ENCODE measurements around the gene CTSZ. TPM values are rescaled to one million over a fixed set of nuclear protein-coding genes. Genes with fewer than 3 reads are reported as not detected.
A peak's percentile ranks its signal among the peaks of the same experiment; 100 is the strongest.

The CTSZ gene
- total RNA-seq, 4 donors from 2014 or later, result 25.2 to 58.7 (median 51.9) TPM

GRCh38 chr20:59006167-59006863 is 739 bp downstream of the CTSZ start:
- Histone ChIP-seq H3K27me3 (no peaks in the 10 kb centered on the region), H3K27ac (peak overlapping the region; percentile 68 to 82 (median 78)), H3K4me1 (peaks cover 16 to 27% of the 10 kb centered on the region in 2 donors), H3K9me3 (no peaks in the 10 kb centered on the region), H3K4me3 (peak overlapping the region; percentile 65 to 78 (median 76)), H3K36me3 (peaks cover 0 to 11% of the 10 kb centered on the region in 2 donors)
- TF ChIP-seq POLR2A (IDR thresholded peaks at IDR 0.05), result no peak
- no peak for DNase-seq
- peak; percentile 7 to 12 for ATAC-seq
- in situ Hi-C loops (cut with MboI; ENCODE audit: low sequenced_read_pairs in 4 of 4) (no loop called here), intact Hi-C loops (cut with DNase I; ENCODE audit: low total_unique reads) (no loop called here)

DNA sequence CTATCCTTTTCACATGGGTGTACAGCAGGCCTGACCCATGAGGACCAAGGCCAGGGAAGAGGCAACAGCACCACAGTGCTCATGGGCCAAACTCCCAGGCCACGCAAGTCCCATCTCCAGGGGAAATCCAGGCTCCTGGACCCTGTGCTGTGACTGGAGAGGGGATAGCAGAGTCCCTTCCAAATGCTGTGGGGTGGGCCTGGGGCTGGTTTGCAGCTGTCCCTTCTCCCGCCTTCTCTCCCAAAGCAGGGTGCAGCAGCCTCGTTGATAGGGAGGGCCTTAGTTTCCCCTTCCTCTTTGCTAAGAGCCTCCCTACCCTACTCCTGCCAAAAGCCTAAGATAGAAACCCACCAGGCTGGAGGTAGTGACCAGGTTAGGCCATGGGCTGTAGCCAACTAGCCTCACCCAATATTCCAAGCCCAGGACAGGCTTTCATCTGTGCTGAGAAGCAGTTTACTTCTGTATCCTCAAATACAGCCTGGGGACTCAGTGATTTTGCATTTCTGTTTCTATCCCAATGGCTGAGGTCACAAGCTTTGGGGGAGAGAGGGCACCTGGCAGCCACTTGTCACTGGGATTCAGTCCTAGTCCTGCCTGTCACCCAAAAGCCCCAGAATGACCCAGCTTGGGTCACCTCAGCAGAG is 1.4 kb downstream of the CTSZ start:
- no peaks in the 10 kb centered on the region for H3K27me3 ChIP-seq
- TF ChIP-seq, protein P1, sequence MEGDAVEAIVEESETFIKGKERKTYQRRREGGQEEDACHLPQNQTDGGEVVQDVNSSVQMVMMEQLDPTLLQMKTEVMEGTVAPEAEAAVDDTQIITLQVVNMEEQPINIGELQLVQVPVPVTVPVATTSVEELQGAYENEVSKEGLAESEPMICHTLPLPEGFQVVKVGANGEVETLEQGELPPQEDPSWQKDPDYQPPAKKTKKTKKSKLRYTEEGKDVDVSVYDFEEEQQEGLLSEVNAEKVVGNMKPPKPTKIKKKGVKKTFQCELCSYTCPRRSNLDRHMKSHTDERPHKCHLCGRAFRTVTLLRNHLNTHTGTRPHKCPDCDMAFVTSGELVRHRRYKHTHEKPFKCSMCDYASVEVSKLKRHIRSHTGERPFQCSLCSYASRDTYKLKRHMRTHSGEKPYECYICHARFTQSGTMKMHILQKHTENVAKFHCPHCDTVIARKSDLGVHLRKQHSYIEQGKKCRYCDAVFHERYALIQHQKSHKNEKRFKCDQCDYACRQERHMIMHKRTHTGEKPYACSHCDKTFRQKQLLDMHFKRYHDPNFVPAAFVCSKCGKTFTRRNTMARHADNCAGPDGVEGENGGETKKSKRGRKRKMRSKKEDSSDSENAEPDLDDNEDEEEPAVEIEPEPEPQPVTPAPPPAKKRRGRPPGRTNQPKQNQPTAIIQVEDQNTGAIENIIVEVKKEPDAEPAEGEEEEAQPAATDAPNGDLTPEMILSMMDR (IDR thresholded peaks at IDR 0.05 in 4 of 5, conservative IDR thresholded peaks at IDR 0.05 in 1 of 5), result no peak
- TF ChIP-seq POLR2A (IDR thresholded peaks at IDR 0.05), result no peak
- in situ Hi-C loops (cut with MboI; ENCODE audit: low sequenced_read_pairs in 4 of 4), result no loop called here
- H3K4me3 ChIP-seq, result peak overlapping the region; percentile 65 to 78 (median 76)
- no peak for DNase-seq
- intact Hi-C loops (cut with DNase I; ENCODE audit: low total_unique reads), result no loop called here
- H3K27ac ChIP-seq, result peak overlapping the region; percentile 68 to 82 (median 78)
- ATAC-seq, result no peak
- H3K9me3 ChIP-seq, result no peaks in the 10 kb centered on the region
- peaks cover 16 to 27% of the 10 kb centered on the region in 2 donors for H3K4me1 ChIP-seq
- peaks cover 0 to 15% of the 10 kb centered on the region in 2 donors for H3K36me3 ChIP-seq

GRCh38 chr20:59004763-59005522 is 2.1 kb downstream of the CTSZ start:
- Histone ChIP-seq H3K4me1 (peaks cover 16 to 27% of the 10 kb centered on the region in 2 donors), H3K27ac (peak overlapping the region; percentile 68 to 82 (median 78)), H3K9me3 (no peaks in the 10 kb centered on the region), H3K27me3 (no peaks in the 10 kb centered on the region), H3K4me3 (peak overlapping the region; percentile 20 to 78 (median 70)), H3K36me3 (peaks cover 0 to 15% of the 10 kb centered on the region in 2 donors)
- TF ChIP-seq, protein P1 (IDR thresholded peaks at IDR 0.05 in 4 of 5, conservative IDR thresholded peaks at IDR 0.05 in 1 of 5), result no peak
- in situ Hi-C loops (cut with MboI; ENCODE audit: low sequenced_read_pairs in 4 of 4), result no loop called here
- DNase-seq (peak in 1 of 2 donors; percentile 39), ATAC-seq (no peak)
- intact Hi-C loops (cut with DNase I; ENCODE audit: low total_unique reads), result no loop called here

DNA sequence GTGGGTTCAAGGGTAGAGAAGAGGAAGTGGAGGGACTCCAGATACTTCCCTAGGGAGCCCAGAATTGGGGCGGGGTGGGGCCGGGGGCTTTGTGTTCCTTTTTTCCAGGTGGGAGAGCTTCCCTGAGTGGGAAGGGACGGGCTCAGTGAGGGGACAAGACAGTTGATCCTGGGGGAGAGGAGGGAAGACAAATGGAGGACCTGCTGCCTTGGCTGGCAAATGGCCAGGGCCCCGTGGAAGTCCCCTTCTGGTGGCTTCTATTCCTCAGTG is 2.6 kb downstream of the CTSZ start:
- ATAC-seq, result no peak
- H3K36me3 ChIP-seq, result peaks cover 0 to 15% of the 10 kb centered on the region in 2 donors
- peak overlapping the region in 1 of 4 donors; percentile 75 for H3K4me3 ChIP-seq
- peak overlapping the region; percentile 29 to 82 (median 78) for H3K27ac ChIP-seq
- no peaks in the 10 kb centered on the region for H3K9me3 ChIP-seq
- TF ChIP-seq POLR2A (IDR thresholded peaks at IDR 0.05), result no peak
- TF ChIP-seq, protein P1 (IDR thresholded peaks at IDR 0.05 in 4 of 5, conservative IDR thresholded peaks at IDR 0.05 in 1 of 5), result no peak
- H3K27me3 ChIP-seq, result no peaks in the 10 kb centered on the region
- DNase-seq, result peak in 1 of 2 donors; percentile 44
- intact Hi-C loops (cut with DNase I; ENCODE audit: low total_unique reads), result no loop called here
- peaks cover 16 to 27% of the 10 kb centered on the region in 2 donors for H3K4me1 ChIP-seq
- in situ Hi-C loops (cut with MboI; ENCODE audit: low sequenced_read_pairs in 4 of 4), result no loop called here

All from gastrocnemius medialis (tissue), 4 donors.